Parathyroid adenoma (tissue), 2 donors: ENCODE results near the gene EZH1.

Source experiments
- H2AFZ ChIP-seq: fragments of 300-600 bp; sonication (generic); one replicate; pipeline ENCODE4 v1.7.0; 2017; ENCODE audit warnings: antibody characterized with exemption, mild to moderate bottlenecking
- H3K27ac ChIP-seq: fragments of 300-600 bp; sonication (generic); one replicate; pipeline ENCODE4 v1.7.0; 2017
- H3K27me3 ChIP-seq: fragments of 300-600 bp; sonication (generic); one replicate; pipeline ENCODE4 v1.7.0; 2017; ENCODE audit warnings: low read length; ENCODE audit not compliant: control insufficient read depth, insufficient read depth
- H3K36me3 ChIP-seq: fragments of 300-600 bp; sonication (generic); one replicate; pipeline ENCODE4 v1.7.0; 2017; ENCODE audit warnings: low read length; ENCODE audit not compliant: control insufficient read depth, insufficient read depth
- H3K4me1 ChIP-seq: fragments of 300-600 bp; sonication (generic); one replicate; pipeline ENCODE4 v1.7.0; 2017; ENCODE audit warnings: control low read depth
- H3K4me2 ChIP-seq: fragments of 300-600 bp; sonication (generic); one replicate; pipeline ENCODE4 v1.7.0; 2017; ENCODE audit warnings: low read length
- H3K4me3 ChIP-seq: fragments of 300-600 bp; sonication (generic); one replicate; pipeline ENCODE4 v1.7.0; 2017; ENCODE audit warnings: low read depth, low read length
- H3K79me2 ChIP-seq: fragments of 300-600 bp; sonication (generic); one replicate; pipeline ENCODE4 v1.7.0; 2017; ENCODE audit warnings: control low read depth
- H3K9ac ChIP-seq: fragments of 300-600 bp; sonication (generic); one replicate; pipeline ENCODE4 v1.7.0; 2017; ENCODE audit warnings: mild to moderate bottlenecking
- H3K9me3 ChIP-seq: fragments of 300-600 bp; sonication (generic); one replicate; pipeline ENCODE4 v1.7.0; 2017; ENCODE audit warnings: low read length; ENCODE audit not compliant: control insufficient read depth
- TF ChIP-seq, protein P1 (sequence below): fragments of 300-600 bp; sonication (generic); IDR thresholded peaks from one replicate; pipeline ENCODE4 v1.7.0; 2017; ENCODE audit warnings: antibody characterized with exemption, mild to moderate bottlenecking
- donor health status: primary hyperparathyroidism.

Gene EZH1

GRCh38 chr17:42672038-42672437 lies 72.8 kb downstream of the EZH1 start:
- H2AFZ ChIP-seq = no peak overlapping the region
- TF ChIP-seq, protein P1, sequence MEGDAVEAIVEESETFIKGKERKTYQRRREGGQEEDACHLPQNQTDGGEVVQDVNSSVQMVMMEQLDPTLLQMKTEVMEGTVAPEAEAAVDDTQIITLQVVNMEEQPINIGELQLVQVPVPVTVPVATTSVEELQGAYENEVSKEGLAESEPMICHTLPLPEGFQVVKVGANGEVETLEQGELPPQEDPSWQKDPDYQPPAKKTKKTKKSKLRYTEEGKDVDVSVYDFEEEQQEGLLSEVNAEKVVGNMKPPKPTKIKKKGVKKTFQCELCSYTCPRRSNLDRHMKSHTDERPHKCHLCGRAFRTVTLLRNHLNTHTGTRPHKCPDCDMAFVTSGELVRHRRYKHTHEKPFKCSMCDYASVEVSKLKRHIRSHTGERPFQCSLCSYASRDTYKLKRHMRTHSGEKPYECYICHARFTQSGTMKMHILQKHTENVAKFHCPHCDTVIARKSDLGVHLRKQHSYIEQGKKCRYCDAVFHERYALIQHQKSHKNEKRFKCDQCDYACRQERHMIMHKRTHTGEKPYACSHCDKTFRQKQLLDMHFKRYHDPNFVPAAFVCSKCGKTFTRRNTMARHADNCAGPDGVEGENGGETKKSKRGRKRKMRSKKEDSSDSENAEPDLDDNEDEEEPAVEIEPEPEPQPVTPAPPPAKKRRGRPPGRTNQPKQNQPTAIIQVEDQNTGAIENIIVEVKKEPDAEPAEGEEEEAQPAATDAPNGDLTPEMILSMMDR = no peak
- no peak overlapping the region for H3K4me2 ChIP-seq
- no peak overlapping the region for H3K9ac ChIP-seq
- no peak overlapping the region for H3K4me3 ChIP-seq
- H3K79me2 ChIP-seq = peaks cover 9% of the 10 kb centered on the region
- H3K4me1 ChIP-seq = no peaks in the 10 kb centered on the region
- no peak overlapping the region for H3K27ac ChIP-seq
- H3K36me3 ChIP-seq = no peaks in the 10 kb centered on the region
- H3K27me3 ChIP-seq = no peaks in the 10 kb centered on the region
- no peaks in the 10 kb centered on the region for H3K9me3 ChIP-seq

DNA sequence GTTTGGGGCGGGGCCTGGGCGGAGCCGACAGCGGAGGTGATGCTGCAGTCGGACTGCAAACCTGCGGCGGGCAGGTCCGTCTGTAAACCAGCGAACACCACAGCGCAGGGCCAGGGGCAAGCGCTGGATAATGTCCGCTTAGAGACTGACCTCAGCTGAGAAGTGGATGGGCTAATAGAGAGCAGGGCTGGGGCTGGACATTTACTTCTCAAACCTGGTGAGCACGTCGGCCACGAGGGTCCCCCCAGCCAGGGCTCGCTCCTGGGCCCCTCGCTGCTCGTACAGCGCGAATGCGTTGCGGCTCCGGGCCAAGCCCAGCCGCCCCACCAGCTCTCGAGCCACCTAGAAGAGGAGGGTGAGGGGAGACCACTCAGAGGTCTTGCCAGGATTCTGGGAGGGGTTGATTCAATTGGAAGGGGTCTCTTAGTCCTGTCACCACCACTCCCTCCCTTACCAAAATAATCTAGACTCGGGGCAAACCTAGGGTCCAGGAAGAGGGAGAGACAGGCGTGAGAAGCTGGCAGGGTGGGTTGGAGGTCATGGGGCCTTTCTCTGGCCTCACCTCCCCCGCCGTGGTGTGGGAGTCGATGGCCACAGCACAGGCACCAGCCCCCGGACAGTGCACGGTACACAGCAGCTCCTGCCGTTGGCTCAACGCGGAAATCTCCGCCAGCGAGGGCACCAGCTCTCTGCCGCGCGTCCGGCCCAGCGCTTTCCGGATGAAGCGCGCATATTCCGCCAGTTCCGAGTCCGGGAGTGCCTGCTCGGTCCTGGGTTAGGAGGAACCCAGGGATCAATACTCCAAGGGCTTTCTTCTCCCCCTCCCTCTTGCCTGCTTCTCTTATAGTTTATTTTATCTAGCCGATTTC lies 73.8 kb downstream of the EZH1 start:
- Histone ChIP-seq H3K27me3 (no peaks in the 10 kb centered on the region), H3K4me1 (no peaks in the 10 kb centered on the region), H3K27ac (no peak overlapping the region), H3K9me3 (no peaks in the 10 kb centered on the region), H3K4me3 (no peak overlapping the region), H2AFZ (no peak overlapping the region), H3K9ac (no peak overlapping the region), H3K4me2 (no peak overlapping the region), H3K36me3 (no peaks in the 10 kb centered on the region), H3K79me2 (peaks cover 3% of the 10 kb centered on the region)
- TF ChIP-seq, protein P1 = no peak

GRCh38 chr17:42669977-42670788 lies 74.7 kb downstream of the EZH1 start:
- no peak overlapping the region for H3K4me3 ChIP-seq
- no peaks in the 10 kb centered on the region for H3K36me3 ChIP-seq
- TF ChIP-seq, protein P1 = no peak
- H3K79me2 ChIP-seq = no peaks in the 10 kb centered on the region
- no peak overlapping the region for H2AFZ ChIP-seq
- no peaks in the 10 kb centered on the region for H3K9me3 ChIP-seq
- no peaks in the 10 kb centered on the region for H3K27me3 ChIP-seq
- no peak overlapping the region for H3K4me2 ChIP-seq
- no peak overlapping the region for H3K27ac ChIP-seq
- no peak overlapping the region for H3K9ac ChIP-seq
- no peaks in the 10 kb centered on the region for H3K4me1 ChIP-seq

- Histone ChIP-seq H3K4me1 (no peaks in the 10 kb centered on the region), H3K36me3 (no peaks in the 10 kb centered on the region), H3K27ac (no peak overlapping the region), H3K79me2 (no peaks in the 10 kb centered on the region), H3K4me2 (no peak overlapping the region), H3K27me3 (no peaks in the 10 kb centered on the region), H3K9ac (no peak overlapping the region), H3K9me3 (no peaks in the 10 kb centered on the region), H3K4me3 (no peak overlapping the region), H2AFZ (no peak overlapping the region)
- TF ChIP-seq, protein P1 = no peak
Measured at GRCh38 chr17:42669705-42669976, 75.2 kb downstream of the EZH1 start.
